ENCODE results near the gene BSND.

BSND gene

GRCh38 chr1:55051621-55052020 lies 52.9 kb downstream of the BSND start:
- H3K36me3 Mint-ChIP-seq (ENCODE audit: low read depth): peaks cover 5% of the 10 kb centered on the region
- H3K27me3 Mint-ChIP-seq (ENCODE audit: low read depth, poor library complexity): peaks cover 3% of the 10 kb centered on the region
- no peak for TF ChIP-seq CTCF (IDR thresholded peaks at IDR 0.05)
- no peaks in the 10 kb centered on the region for H3K9me3 Mint-ChIP-seq
- H3K27ac Mint-ChIP-seq: peak overlapping the region; percentile 66
- peaks cover 23% of the 10 kb centered on the region for H3K4me1 Mint-ChIP-seq
- H3K4me3 Mint-ChIP-seq: no peak overlapping the region
- no peak for DNase-seq

DNA sequence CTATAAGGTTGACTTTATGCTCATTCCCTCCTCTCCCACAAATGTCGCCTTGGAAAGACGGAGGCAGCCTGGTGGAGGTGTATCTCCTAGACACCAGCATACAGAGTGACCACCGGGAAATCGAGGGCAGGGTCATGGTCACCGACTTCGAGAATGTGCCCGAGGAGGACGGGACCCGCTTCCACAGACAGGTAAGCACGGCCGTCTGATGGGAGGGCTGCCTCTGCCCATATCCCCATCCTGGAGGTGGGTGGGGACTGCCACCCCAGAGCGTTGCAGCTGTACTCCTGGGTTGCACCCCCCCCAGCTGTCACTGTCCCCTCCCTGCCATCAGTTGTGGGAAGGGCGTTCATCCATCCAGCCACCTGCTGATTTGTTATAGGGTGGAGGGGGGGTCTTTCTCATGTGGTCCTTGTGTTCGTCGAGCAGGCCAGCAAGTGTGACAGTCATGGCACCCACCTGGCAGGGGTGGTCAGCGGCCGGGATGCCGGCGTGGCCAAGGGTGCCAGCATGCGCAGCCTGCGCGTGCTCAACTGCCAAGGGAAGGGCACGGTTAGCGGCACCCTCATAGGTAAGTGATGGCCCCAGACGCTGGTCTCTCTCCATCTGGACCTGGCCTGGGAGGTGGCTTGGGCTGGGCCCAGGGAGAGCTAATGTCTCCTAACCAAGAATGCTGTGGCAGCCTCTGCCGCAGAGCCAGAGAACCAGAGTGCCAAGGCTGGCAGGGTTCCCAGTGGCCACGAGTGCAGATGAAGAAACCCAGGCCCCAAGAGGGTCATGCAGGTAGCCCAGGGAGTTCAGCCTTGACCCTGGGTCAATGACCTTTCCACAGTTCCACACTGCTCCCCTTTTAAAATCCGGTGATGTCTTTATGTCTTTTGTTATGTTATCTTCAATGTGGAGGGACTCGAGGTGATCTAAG lies 53.7 kb downstream of the BSND start:
- H3K4me1 Mint-ChIP-seq: peaks cover 23% of the 10 kb centered on the region
- DNase-seq: no peak
- H3K9me3 Mint-ChIP-seq: no peaks in the 10 kb centered on the region
- H3K36me3 Mint-ChIP-seq (ENCODE audit: low read depth): peaks cover 5% of the 10 kb centered on the region
- no peaks in the 10 kb centered on the region for H3K27me3 Mint-ChIP-seq (ENCODE audit: low read depth, poor library complexity)
- TF ChIP-seq CTCF (IDR thresholded peaks at IDR 0.05): no peak
- H3K27ac Mint-ChIP-seq: peak overlapping the region; percentile 4
- H3K4me3 Mint-ChIP-seq: no peak overlapping the region

DNA sequence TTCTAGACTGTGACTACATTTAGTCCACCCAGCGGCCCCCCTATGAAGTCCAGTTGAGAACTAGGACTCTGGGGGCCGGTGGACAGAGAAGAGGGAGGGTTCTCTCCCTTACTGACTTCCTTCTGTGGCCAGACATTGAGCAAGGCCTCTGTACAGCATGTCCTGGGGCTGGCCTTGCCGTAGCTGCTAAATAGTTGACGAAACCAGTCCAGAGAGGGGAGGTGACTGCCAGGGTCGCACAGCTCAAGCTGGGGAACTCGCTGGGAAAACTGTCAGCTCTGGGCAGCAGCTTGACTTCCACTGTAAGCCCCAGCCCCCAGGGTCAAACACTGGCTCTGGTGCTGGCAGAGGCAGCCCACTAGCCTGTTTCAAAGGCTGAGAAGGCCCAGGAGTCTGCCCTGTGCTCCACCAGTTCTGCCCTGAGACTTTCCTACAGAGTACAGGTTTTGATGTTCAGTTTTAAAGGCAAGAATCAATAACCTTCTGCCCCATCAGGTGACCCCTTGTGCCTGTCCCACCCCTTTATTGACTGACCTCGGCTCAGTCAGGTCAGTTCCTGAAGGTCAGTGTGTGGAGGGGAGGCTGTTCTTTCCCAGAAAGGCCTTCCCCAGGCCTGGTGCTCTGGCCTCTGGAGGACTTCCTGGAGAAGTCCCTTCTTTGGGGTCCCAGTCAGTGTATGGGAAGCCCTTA lies 54.7 kb downstream of the BSND start:
- peaks cover 18% of the 10 kb centered on the region for H3K4me1 Mint-ChIP-seq
- H3K36me3 Mint-ChIP-seq (ENCODE audit: low read depth): peaks cover 5% of the 10 kb centered on the region
- H3K27ac Mint-ChIP-seq: no peak overlapping the region
- DNase-seq: no peak
- no peak for TF ChIP-seq CTCF (IDR thresholded peaks at IDR 0.05)
- H3K4me3 Mint-ChIP-seq: no peak overlapping the region
- H3K9me3 Mint-ChIP-seq: no peaks in the 10 kb centered on the region
- H3K27me3 Mint-ChIP-seq (ENCODE audit: low read depth, poor library complexity): no peaks in the 10 kb centered on the region

- no peak overlapping the region for H3K27ac Mint-ChIP-seq
- H3K27me3 Mint-ChIP-seq (ENCODE audit: low read depth, poor library complexity): no peaks in the 10 kb centered on the region
- H3K36me3 Mint-ChIP-seq (ENCODE audit: low read depth): peaks cover 5% of the 10 kb centered on the region
- no peak overlapping the region for H3K4me3 Mint-ChIP-seq
- no peak for DNase-seq
- peaks cover 13% of the 10 kb centered on the region for H3K4me1 Mint-ChIP-seq
- no peaks in the 10 kb centered on the region for H3K9me3 Mint-ChIP-seq
- no peak for TF ChIP-seq CTCF (IDR thresholded peaks at IDR 0.05)
These were observed 55.7 kb downstream of the BSND start for GRCh38 chr1:55054396-55054795.

- no peak overlapping the region for H3K4me3 Mint-ChIP-seq
- peaks cover 5% of the 10 kb centered on the region for H3K36me3 Mint-ChIP-seq (ENCODE audit: low read depth)
- H3K4me1 Mint-ChIP-seq: peaks cover 13% of the 10 kb centered on the region
- H3K27ac Mint-ChIP-seq: no peak overlapping the region
- TF ChIP-seq CTCF (IDR thresholded peaks at IDR 0.05): no peak
- H3K27me3 Mint-ChIP-seq (ENCODE audit: low read depth, poor library complexity): no peaks in the 10 kb centered on the region
- no peak for DNase-seq
- no peaks in the 10 kb centered on the region for H3K9me3 Mint-ChIP-seq
These were observed 56.5 kb downstream of the BSND start for GRCh38 chr1:55055084-55055882.

Data from nephron progenitor cell (in vitro differentiated cells).